HG03342 (cell line): Measurements from ENCODE around the gene CLDN22.
A peak's percentile ranks its signal among the peaks of the same experiment; 100 is the strongest.

Experiments used
- ATAC-seq: cut with Tn5 transposase; IDR thresholded peaks from one replicate; pipeline ENCODE4 v1.9.1; 2021; ENCODE audit warnings: mild to moderate bottlenecking, moderate library complexity; ENCODE audit not compliant: unreplicated experiment

Gene CLDN22

DNA sequence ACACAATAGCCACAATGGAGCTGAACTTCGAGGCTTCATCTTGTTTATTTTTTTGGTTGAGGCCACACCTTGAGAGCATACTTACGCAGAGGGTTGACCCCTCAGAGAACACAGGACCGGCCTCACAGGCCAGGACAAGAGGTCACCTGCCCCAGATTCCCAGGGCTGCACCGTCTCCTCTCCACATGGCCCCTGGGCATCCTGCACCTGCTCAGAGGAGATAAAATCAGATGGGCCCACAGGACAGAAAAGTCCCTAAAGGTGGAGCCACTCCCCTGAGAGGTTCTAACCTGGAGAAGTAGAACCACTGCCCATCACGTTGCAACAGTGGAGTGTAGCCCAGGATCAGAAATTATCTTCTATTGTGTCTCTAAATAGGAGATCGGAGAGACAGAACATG is 3.2 kb upstream of the CLDN22 start:
- ATAC-seq, result no peak

DNA sequence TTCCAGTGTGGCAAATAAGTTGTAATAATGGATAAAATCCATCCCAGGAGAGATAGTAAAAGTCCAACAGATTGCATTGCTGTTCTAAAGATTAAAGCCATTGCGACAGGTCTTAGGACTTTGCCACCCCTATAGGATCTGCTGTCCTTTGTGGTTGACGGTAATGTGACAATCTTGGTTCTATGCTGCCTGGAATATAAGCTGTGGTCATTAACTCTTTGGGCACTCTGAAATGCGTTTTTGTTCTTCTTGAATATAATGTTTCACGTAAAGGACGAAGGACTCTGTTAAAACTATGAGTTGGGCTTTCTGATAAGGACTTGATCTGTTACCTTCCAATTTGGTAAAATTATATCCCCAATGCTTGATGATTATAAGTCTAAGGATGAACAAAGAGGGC is 2.2 kb upstream of the CLDN22 start, which contains the start of gene CLDN24:
Gene CLDN24, minus strand, starts transcription at position 101 of the 400 bp plus-strand sequence. Its CDS starts 0 bp downstream, at position 101.
- no peak for ATAC-seq

DNA sequence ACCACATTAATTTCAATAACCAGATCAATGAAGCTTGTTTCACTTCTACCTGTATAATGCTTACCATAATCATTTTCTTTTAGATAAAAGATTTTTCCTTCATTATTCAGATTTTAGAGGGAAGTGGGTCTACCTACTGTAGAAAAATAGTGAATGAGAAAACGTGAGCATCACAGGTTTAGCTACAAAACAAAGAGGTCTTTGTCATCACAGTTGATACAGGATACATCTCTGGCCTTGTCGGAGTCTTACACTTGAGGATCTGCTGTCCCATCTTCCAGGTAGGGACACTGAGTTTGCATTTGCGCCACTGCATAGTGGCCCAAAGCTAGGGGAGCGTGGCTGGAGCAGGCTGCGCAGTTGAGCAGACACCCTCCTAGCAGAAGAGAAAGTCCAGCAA is 1.4 kb upstream of the CLDN22 start:
- no peak for ATAC-seq

DNA sequence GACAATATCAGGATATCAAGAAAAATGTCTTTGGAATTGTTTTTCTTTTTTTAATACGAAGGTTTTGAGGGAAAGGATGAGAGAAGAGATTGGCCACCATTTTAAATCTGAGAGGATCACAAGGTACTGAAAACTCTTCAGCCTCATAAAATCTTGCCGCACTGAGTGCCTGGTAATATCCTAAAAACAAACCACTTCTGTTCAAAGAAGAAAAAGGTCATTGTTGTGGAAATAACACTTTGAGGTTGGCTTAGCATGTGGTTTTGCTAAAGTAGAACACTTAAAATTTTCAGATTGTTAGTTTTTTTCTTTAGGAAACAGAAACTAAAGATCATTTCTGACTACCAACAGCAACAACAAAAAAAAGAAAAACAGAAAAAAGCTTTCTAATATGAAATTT is 1.0 kb upstream of the CLDN22 start:
- ATAC-seq, result peak; percentile 60

DNA sequence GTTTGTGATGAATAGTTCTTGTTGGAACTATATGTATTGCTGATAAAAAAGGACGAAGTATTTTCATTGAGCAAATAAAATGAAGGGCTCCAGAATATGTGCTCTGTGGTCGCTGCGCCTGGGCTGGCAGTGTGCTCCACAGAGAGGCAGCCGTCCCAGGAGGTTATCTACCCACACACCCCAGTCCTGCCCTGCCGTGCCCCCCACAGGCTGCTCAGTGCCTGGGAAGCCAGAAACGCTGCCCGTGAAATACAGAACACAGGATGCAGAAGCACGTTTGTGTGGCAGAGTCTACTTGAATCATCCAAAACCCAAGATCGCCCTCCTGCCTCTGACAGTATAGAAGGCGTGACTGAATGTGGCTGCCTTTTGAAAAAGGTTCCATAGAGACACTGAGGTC is 1.4 kb downstream of the CLDN22 start:
- no peak for ATAC-seq

DNA sequence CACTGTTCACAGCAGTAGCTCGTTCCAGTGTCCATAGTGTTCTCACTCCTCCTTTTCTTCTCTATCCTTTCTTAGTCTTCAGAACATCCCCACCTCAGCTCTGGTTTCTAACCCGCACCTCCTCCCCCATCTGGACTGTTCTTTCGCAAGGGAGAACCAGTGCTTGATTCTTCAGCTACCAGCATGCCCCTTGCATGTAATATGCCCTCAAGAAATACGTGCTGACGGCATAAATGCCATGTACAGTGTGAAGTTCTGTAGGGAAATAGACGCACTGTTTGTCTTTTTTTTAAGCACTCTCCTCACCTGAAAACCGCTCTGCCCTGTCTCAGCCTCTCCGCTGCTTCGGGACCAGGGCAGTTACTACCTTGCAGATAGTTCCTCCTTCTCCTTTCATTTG is 5.3 kb downstream of the CLDN22 start:
- no peak for ATAC-seq

DNA sequence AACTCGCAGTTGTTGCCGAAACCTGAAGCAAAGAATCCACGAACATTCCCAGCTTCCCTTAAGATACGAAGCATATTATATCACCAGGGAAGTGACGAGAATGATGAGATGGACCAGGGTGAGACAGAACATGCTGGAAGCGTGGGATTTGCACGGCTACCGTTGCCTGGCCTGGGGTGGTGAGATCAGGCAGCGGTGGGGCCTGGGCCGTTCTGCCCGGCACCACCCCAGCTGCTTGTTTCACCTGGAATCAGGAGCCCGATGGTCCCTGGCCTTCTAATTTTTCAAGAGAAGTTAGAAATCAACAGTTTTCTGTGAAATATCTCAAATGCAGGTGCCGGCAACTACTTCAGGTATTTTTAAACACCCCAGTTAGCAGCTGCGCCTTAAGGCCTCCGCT is 5.7 kb downstream of the CLDN22 start:
- ATAC-seq, result no peak

DNA sequence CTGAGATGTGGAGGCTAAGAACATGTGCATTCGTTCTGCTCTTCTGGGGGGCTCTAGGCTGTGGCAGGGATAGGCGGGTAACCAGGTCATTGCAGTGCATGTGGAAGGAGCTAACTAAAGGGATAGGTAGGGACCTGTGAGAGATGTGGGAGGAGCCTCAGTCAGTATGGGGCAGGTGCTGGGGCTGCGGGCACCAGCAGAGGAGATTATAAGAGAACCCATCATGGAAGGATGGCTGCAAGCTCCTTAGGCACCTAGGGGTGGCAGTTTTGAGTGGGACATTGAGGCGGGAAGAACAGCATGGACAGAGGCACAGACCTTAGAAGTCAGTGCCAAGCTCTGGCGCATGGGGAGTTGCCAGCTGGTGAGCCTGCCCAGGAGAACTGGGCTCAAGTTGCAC is 7.2 kb downstream of the CLDN22 start:
- no peak for ATAC-seq

DNA sequence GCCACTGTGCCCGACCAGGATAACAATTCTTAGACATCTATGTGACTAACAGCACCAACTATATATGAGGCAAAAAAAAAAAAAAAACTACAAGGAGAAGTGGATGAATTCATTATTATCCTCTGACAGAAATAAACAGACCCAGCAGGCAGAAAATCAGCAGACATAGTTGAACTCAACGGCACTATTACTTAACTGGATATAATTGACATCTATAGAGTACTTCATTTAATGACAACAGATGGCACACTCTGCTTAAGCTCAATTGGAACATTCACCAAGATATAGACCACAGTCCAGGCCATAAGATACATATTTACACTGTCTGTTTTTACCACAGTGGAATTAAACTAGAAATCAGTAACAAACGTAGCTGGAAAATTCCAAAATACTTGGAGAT is 13.3 kb downstream of the CLDN22 start:
- no peak for ATAC-seq

DNA sequence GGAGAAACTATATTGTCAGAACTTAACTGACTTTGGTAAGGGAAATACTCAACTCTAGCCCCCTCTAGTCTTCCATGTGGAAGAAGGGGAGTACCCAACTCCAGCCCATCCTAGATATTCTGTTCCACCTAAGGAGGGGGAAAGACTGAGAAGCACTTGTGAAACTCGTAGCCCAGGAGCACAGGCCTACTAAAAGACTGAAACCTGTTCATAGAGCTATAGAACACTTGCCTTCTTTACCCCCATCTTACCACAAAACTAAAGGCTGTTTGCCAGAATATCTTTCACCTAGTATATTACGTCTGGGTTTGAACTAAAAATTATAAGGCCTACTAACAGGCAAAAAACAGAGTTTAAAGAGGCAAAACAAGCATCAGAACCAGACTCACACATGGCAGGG is 15.5 kb downstream of the CLDN22 start:
- no peak for ATAC-seq

DNA sequence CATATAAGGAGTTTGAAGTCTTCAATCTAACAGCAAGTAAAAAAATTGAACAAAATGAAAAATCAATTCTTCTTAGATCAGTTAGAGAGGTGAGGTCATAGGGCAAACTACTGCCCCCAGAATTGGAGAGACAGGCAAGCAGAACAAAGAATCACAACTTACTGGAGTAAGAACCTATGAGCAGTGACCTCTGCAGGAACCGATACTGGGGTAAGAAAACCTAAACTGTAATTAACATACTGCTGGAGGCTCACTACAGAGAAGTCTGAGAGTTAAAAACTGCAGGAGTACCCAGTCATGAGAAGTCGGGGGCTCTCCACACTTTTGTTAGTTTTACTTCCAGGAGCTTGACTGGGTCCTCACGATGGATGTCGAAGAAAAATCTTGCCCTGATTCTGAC is 16.0 kb downstream of the CLDN22 start:
- no peak for ATAC-seq

DNA sequence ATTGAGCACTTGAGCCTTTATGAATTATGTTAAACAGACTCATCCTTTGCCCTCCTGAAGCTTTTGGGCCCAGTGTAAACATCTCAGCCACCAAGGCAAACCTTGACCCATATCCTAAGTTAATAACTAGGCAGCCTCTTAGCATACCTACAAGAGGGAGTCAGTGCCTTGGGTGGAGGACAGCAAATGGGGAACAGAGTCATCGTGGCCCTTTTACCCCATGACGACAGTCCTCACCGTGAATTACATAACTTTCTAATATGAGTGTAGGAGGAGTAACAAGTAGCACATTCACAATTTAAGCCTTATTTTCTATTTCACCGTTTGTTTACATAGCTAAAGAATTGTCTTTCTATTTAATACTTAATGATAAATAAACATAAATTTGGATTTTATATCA is 16.8 kb downstream of the CLDN22 start:
- ATAC-seq, result no peak

DNA sequence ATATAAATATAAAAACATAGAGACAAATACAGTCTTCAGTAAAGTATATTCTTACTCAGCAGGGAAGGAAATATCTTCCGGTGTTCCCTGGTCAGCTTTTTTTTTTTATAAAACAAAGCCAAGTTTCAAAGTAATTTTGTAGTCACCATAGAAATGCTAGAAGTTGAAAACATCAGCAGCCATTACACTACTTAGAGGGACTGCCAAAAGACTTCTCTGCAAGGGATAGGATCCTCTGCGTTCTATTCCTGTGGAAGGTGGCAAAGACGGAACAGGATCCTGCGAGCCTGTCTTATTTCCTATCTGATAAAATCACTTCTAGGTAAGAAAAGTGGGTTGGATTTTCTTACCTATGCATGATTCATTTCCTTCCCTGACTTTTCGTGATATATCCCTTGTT is 19.4 kb downstream of the CLDN22 start:
- no peak for ATAC-seq

DNA sequence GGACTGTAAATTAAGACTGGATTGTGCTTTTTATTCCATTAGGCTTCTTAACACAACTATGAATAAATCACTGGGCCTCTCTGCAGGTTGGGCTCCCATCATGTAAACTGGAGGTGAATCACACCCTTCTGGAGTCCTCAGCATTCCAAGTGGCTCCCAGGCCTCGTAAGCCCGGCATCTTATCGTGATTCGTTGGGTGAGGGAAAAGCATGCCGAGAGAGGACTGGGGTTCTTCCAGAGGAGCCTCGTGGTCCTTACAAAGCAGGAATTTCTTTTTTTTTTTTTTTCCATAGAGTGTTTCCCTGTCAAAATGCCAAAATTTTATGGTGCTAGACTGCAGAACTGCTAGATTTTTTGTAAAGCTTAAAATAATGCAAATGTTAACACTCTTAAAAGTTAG is 20.0 kb downstream of the CLDN22 start:
- ATAC-seq, result no peak

DNA sequence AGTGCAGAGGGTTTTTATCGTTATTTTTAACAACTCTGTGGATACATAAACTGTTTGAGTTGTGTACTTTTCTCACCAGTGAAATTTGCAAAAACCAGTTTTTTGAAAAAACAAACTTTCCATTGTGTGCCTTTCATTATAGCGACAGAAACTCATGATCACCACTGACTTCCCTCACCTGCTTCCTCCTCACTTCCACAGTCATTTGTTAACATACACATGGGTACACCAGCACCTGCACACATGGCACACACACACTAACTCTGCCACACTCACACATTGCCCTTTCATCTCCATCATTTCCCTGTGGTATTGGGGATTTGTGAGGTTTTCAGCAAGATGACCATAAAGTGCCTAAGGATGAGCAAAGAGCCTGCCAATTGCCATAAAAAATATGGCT is 20.6 kb downstream of the CLDN22 start:
- no peak for ATAC-seq

DNA sequence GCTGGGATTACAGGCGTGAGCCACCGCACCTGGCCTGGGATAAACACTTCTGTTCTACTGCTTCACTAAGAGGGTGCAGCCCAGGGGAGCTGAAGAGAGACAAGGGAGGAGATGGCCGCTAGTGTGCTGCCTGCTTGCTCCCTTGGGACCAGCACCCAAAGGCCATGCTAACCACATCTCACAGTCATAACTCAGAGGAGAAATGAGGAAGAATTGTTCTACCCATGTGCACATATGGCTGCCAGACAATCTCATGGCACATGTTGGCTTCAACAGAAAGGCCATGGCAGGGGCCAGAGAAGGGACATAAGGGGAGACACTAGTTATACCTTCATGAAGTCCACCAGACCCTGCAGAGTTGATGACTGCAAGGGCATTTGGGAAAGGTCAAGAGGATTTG is 22.4 kb downstream of the CLDN22 start:
- peak; percentile 93 for ATAC-seq

DNA sequence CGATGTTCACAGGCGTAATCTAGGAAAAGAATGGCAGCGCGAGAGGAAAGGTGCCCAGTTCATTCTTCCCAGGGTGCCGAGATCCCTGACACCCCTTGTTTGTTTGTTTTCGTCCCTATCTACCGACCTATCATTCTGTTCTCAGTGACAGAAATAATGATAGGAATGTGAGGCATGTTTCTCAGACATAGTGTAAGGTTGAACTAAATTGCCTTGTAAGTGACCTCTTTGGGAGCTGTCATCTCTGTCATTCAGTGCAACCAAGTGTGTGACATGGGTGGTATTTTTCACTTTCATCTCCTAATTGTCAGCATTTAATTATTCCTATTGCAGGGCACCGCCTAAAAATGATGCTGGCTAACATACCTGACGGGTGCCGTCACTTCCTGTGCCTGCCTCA is 24.4 kb downstream of the CLDN22 start:
- ATAC-seq, result no peak

DNA sequence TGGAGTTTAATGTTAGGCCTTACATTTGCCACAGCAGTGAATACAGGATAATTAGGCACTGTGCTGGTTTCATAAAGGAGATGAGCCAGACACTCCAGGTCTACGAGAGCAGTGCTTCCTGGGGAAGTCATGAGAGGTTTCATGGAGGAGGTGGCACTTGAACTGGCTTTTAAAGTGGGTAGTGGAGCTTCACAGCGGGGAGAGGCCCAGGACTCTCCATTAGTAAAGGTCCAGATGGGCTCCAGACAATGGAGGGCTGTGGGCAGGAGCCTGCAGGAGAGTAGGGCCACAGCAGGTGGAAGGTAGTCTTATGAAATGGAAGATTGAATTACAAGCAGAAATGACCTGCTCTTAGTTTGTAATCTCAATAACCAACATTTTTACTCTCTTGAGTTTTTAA is 29.0 kb downstream of the CLDN22 start:
- no peak for ATAC-seq

DNA sequence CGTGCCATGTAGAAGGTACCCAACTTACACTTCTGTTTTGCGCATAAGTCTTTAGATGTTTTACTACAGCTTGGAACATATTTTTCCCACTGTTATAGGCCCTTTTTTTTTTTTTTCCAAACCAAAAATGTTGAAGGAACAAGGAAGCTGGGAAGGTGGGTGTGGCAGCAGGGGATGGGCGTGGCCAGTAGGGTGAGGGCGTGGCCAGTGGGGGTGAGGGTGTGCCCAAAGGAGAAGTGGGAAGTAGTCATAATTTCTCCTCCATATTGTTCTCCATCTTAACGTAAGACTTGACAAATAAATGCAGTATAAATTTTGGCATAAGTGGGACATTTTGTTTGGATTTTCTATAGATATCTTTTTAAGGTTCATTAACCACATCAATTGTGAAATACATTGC is 30.4 kb downstream of the CLDN22 start:
- ATAC-seq, result no peak

DNA sequence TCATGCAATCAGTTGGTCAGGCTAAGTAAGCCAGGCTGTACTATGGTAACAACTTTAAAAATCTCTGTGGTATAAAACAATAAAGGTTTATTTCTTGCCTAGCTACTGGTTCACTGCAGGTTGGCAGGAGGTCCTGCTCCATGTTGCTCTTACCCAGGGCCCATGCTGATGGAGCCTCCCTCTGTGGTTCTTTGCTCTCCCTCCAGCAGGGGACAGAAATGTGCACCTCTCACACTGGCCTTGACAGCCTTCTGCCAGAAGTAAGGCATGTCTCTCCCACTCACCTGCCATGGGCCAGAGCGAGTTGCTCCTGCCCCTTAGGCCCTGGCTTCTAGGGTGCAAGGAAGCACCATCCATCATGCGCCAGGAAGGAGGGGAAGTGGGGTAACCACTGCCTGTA is 31.1 kb downstream of the CLDN22 start:
- ATAC-seq, result no peak

DNA sequence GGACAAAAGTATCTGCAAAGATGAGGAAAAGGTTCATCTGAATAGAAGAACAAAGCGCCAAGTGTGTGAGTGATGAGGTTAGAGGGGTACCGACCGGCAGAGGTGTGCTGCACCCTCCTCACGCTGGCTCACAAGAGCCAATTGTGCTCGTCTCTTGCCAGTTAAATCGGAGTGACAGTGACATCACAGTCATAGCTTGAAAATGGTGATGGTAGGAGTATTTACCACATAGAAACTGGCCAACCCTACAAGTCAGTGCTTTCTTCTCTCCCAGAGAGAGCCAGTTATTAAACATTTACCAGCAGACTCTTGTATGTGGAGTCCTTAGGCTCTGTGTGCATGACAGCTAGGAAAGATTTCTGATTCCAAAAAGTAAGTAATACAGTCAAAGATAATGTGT is 32.4 kb downstream of the CLDN22 start:
- ATAC-seq, result peak; percentile 79

DNA sequence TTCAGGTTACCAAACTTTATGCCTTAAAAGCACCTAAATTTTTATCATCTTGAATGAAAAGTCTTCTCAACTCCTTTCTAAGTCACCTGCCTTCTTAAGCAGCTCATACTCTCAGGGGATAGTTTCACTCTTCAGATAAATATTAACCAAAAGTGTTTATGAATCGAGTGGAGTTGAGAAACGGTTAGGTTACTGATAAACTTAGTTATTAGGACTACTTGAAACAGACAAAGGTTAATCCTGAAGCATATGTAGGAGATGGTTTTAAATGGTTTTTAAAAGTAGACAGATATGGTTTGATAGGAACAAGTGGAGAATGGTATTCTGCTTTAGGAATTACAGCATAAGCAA is 32.8 kb downstream of the CLDN22 start:
- peak; percentile 81 for ATAC-seq

DNA sequence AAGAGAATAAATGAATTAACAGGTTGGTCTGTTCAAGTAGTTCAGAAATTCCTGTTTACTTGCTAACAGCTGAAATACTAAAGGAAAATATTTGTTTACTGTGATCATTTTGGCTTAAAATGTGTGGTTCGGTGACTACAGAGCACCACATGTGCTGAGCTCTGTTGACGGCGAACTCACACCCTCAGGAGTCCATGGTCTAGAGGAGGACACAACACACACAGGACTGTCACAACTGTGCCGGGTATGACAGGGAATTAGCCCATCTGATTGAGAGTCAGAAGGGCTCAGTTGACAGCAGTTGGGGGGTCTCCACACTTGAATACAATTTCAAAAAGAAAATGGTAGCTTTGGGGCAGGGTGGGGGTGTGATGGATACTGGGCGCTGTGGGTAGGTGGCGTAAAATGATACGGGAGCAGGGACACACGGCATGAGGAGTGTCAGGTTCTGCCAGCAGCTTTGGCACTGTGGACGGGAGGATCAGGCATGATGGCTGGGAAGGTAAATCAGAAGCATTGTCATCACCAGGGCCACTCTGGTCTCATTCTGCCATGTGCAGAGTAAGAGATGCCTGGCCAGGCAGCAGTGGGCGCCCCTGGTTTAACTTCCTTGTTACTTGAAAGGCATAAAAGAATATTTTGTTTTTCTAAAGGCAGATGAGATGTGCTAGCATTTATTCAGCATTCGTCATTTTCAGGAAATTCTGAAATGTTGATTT is 33.3 kb downstream of the CLDN22 start:
- peak; percentile 23 for ATAC-seq
